ENCODE measurements around the gene CALHM2. TPM values are rescaled to one million over a fixed set of nuclear protein-coding genes. Genes with fewer than 3 reads are reported as not detected.

Gene CALHM2
- polyA plus RNA-seq, 3 donors, result 10.0 to 12.6 (median 11.7) TPM

DNA sequence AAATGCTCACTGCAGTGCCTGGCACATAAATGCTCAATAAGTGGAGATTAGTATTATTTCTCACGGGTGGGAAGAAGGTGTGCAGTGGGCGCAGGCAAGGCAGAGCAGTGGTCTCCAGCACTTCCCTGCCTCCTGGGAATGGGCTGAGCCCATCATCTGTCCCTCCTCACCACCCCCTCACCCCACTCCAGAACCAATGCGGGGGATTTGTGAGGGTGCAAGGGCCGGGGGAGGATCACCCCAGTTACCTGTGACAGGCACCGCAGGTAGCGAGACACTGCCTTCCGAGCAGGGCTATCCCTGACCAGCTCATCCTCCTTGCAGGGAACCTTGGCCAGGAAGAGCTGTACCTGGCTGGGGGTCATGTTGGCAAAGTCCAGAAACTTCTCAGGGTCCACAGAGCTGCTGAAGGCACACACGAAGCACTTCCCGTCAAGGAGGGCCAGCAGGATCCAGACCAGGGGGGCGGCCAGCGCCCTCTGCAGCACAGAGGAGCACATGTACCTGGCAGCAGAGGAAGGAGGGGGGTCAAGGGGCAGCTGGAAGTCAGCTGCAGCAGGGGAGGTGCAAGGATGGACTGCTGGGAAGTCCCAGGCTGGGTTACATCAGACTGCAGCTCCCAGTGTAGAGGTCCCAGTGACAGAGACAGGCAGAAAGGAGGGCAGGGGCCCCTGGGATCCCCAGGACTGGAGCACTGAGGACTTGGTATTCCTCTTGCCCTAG, 24.0 kb upstream of the CALHM2 start:
- no peak for DNase-seq (ENCODE audit: low read depth in 3 of 3, low spot score in 2 of 3)

DNA sequence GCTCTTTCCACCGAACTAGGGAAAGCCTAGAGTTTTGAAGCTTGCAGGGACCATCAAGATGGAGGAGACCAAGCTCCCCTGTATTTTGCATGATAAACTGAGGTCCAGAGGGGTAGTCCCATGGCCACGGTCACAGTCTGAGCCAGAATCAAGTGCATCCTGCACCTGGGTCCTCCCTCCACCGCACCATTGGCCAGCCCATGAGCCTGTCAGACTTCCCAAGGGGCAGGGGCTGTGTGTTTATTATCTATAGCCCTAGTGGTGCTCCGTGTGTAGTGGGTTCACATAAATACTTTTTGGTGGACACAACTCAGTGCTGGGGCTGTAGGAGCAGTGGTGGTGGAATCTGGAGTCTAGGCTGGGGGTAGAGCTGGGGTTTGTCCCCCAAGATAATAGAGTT, 23.3 kb upstream of the CALHM2 start:
- DNase-seq (ENCODE audit: low read depth in 3 of 3, low spot score in 2 of 3), result no peak

DNA sequence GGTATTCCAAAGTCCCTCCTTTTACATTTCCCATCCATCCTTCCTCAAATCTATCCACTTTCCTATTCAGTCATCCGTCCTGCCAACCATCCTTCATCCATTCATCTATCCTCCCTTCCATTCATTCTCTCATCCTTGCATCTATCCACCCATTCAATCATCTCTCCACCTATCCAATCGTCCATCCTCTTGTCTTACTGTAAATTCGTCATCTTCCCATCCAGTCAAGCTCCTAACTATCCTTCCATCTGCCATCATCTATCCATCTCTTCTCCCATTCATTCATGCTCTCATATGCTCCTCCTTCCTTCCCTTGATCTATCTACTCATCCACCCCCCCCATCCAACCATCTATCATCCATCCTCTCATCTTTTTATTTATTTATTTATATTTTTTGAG, 21.9 kb upstream of the CALHM2 start:
- DNase-seq (ENCODE audit: low read depth in 3 of 3, low spot score in 2 of 3), result no peak

DNA sequence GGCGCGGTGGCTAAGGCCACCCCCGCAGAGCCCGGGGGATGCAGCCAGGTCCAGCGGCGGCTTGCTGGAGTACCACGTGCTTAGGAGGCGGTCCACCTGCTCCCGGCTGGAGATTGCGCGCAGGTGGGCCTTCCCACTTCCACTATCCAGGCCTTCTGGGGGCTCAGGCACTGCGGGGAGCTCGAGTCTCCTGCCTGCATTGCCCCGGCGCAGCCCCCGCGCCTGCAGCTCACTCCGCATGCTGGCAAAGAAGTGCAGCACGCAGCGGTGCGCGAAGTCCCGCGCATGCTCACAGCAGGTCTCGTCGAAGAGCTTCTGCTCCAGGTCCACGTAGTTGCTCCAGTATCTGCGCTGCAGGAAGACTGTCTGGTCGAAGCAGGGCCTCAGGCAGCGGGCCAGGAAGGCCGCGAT, 21.1 kb upstream of the CALHM2 start:
- DNase-seq (ENCODE audit: low read depth in 3 of 3, low spot score in 2 of 3), result no peak

DNA sequence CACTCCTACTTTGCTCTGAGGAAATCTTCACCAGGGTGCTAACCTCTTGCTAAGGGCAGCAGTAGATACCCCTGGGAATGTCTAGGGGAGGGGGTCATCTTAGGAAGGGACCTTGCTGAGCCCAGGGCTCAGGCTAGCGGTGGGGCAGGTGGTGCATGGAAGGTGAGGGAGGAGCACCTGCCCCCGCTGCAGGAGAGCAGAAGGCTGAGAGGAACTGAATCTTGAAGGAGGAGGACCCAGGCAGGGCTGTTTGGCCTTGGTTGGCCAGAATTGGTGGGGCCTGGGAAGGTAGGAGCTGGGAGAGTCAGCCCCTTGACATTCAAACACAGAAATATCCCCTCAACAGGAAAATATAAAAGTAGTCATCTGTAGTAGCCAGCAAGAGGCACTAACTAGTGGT, 19.8 kb upstream of the CALHM2 start:
- DNase-seq (ENCODE audit: low read depth in 3 of 3, low spot score in 2 of 3), result no peak

DNA sequence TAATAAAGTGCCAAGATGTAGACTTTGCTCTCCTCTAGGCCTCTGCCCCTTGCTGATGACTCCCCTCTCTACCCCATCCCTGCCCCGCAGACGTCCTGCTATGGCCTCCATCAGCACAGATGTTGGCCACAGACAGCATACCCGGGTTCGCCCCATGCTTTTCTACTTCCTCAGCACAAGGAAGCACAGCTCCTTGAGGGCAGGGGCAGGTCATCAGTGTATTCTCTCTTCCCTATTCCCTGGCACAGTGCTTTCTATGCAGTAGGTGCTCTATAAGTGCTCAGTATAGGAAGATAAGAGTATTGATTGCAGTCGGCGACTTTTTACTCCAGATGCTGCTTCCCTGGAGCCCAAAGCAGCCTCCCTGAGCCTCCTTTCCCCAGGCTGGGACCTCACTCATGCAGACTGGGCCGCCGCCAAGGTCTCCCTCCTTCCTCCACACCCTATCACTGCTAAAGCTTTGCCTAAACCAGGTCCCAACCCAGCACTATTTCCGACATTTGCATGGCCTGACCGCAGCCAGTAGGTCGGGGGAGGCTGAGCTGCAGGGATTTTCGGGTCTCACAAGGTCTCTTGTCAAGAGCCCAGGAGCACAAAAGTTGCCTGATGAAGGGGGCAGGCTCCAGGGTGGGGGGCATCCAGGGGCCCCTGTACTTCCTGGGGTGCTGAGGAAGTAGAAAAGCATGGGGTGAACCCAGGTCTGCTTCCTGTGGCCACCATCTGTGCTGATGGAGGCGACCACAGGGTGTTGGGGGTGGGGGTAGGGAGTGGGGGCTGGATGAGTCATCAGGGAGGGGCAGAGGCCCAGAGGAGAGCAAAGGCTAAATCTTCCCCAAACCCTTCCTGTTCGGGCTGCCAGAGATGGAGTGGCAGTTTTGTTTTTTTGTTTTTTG, 18.8 kb upstream of the CALHM2 start:
- DNase-seq (ENCODE audit: low read depth in 3 of 3, low spot score in 2 of 3), result no peak

DNA sequence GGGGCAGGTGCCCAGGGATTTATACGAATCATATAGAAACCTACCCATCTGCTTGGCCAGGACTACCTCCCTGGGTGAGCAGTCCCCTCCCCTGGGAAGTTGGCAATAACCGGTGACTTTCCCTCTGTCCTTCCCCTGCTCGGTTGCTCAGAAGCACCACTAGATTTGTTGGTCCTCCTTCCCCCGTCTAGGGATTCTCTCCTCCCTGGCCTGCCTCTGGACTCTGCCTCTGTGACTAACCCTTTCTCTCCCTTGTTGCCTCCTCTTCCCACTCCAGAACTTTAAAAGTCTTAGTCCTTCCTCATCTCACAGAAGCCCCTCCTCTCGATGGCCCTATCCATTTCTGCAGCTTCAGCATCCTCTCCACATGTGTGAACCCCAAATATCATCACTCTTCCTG, 17.0 kb upstream of the CALHM2 start:
- DNase-seq (ENCODE audit: low read depth in 3 of 3, low spot score in 2 of 3), result no peak

DNA sequence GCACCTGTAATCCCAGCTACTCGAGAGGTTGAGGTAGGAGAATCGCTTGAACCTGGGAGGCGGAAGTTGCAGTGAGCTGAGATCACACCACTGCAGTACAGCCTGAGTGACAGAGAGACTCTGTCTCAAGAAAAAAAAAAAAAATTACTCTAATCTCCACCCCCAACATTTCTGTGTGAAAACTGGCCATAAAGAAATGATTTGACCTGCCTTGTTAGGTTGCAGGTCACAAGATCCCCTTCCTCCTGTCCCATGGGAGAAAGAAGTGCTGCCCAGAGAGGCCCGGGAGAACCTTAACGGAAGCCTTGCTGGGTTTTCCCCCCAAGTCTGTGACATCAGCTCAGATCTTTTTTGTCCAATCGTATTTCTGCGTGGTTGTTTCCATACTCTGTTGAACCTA, 15.2 kb upstream of the CALHM2 start:
- no peak for DNase-seq (ENCODE audit: low read depth in 3 of 3, low spot score in 2 of 3)

DNA sequence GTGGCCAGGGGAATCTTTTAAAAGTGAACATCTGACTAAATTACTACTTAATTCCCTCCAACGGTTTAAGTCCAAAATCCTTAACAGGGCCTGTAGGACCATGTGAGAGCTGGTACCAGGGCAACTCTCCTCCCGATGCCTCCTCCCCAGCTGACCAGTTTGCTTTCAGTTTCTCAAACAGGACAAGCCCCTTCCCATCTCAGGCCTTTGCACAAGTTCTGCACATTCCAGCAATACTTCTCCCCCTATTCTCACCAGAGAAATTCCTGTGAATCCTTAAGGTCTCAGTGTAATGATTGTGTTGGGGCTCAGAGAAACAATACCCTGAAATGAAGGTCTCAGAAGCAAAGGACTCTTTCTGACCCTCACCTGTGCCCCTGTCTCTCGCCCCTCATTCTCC, 14.6 kb upstream of the CALHM2 start:
- no peak for DNase-seq (ENCODE audit: low read depth in 3 of 3, low spot score in 2 of 3)

DNA sequence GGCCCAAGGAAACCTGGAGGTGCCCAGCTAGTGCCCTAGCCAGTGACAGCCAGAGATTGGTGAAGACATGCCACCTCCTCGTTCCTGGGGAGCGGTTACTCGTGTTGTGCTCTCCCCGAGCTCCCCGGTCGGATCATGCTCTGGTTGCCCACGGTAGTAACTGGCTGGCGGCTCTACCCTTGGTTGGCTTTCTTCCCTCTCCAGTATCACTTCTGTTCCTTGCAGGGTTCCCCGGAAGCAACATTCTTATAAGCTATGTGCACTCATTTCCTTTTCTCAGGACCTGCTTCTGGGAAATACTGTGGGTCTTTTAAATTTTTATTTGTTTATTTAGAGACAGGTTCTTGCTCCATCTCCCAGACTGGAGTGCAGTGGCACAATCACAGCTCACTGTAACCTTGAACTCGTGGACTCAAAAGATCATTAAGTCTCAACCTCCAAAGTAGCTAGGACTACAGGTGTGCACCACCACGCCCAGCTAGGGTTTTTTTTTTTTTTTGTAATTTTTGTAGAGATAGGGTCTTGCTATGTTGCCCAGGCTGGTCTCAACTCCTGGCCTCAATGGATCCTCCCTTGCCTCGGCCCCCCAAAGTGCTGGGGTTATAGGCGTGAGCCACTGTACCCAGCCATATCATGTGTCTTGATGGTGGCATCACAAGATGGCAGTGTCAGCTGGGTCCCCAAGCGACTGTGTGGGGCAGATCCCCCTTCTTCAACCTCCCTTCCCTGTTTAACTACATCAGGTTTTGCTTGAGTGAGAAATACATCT, 13.4 kb upstream of the CALHM2 start:
- DNase-seq (ENCODE audit: low read depth in 3 of 3, low spot score in 2 of 3), result no peak

DNA sequence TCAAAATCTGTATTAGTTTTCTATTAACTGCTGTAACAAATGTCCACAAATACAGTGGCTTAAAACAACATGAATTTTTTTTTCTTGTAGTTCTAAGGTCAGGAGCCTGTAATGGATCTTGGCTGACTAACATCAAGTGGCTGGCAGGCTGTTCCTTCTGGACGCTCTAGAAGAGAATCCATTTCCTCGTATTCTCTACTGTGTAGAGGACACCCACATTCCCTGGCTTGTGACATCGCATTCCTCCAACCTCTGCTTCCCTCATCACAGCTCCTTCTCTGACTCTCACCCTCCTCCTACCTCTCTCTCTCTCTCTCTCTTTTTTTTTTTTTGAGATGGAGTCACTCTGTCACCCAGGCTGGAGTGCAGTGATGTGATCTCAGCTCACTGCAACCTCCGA, 11.3 kb upstream of the CALHM2 start:
- DNase-seq (ENCODE audit: low read depth in 3 of 3, low spot score in 2 of 3), result no peak

DNA sequence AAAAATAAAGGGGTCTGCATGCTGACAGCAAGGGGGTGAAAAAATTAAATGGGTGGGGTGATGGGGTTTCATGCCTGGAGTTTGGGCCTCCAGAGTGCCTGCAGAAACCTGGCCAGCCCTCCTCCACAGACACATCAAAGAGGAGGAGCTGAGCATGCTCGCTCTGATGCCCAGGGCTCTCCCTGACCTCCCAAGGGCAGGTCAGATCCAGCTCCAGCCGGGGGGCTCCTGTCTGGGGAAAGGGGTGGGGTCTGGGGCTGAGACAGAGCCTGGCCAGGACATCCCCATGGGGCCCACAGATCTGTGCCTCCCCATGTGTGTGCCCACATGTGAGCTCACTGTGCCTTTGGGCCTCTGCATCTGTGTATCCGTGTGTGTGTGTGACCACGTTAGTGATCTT, 7.4 kb upstream of the CALHM2 start:
- no peak for DNase-seq (ENCODE audit: low read depth in 3 of 3, low spot score in 2 of 3)

DNA sequence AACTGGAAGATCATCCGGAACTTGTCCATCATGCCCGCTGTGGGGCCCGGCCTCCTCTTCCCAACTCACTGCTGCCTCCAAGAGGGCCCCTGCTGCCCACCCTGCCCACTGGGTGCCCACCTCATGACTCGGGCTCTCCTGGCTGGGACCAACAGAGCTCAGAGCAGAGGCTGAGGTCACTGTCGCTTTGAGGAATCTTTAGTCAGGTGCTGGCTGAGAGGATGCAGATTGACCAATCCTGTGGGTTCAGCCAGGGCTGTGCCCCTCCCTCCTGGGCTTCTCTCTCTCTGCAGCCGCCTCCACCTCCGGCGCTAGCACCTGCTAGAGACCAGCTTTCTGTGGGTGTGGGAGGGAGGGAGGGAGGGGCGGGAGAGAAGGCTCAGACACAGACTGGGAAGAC, 6.5 kb upstream of the CALHM2 start, which contains the start of gene CALHM1:
CALHM1 (minus strand) TSS at position 181 of the 400 bp plus-strand sequence; CDS start at position 32, 149 bp downstream.
- DNase-seq (ENCODE audit: low read depth in 3 of 3, low spot score in 2 of 3), result no peak

DNA sequence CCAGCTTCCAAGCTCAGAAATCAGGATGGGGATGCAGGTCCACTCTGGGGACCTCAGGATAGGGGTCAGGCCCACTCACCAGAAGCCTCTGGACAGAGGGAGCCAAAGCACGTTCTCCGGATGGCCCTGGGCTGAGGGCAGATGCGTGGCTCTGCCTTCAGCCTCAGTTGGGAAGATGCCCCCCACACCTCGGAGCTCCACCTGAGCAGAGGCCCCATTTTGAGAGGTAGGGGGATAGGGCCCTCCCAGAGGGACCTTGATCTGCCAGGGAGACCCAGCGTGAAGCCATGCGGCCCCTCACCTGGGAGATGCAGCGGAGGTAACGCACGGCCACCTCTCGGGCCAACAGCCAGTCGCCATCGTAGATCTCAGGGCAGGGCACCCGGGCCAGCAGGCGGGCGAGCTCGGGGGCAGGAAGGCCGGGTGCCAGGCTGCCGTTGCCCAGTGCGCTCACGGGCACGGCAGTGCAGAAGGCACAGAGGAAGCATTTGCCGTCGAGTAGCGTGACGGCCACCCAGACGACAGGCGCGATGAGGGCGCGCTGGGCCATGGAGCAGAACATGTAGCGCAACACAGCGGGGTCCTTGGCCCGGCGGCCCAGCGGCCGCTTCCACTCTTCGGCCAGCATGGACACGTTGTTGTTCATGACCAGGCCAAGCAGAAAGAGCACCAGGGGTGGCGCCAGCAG, 5.9 kb upstream of the CALHM2 start:
- no peak for DNase-seq (ENCODE audit: low read depth in 3 of 3, low spot score in 2 of 3)

DNA sequence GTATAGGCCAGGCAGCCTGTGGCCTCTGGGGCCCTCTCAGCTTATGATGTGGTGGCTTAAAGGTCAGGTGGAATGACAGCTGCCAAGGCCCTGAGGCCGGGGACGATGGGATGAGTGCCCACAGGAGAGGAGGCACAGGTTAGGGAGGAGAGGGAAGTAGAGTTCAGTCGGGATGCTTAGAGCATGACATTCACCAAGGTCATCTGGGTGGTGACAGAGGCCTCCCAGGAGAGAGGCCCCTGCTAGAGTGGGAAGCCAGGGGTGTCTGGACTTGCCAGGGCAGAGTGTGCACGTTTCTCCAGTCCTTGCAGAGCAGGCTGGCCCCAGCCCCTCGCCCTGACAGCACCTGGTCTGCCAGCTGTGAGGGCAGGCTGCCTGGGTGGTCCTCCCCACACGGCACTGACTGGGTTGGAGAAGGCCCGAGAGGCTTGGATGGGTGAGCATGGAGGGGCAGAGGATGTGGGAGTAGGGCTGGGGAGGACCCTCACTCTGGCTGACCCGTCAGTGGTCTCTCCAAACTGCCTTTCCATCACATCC, 5.1 kb upstream of the CALHM2 start:
- DNase-seq (ENCODE audit: low read depth in 3 of 3, low spot score in 2 of 3), result no peak

DNA sequence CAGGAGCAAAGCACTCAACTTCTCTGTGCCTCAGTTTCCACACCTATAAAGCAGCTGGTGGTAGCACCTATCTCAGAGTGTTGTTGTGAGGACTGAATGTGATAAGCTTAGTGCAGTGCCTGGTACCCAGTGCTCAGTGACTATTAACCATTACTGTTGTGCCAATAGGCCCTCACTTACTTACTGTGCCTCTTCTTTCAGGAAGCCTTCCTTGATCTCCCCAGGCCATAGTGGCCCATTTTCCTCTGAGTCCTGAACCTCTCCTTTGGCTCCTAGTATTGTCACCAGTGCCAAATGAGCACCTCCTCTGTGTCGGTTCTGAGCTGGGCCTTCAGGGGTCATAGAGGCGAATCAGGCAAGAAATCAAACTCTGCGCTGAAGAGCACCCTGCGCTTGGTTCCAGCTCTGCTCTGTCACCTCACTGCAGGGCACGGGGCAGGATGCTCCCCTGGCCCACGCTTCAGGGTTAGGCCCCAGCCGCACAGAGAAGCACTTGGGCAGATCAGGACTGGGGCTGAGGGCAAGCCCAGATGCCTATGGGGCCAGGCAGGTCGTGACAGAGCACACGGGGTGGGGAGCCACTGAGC, 4.0 kb upstream of the CALHM2 start:
- DNase-seq (ENCODE audit: low read depth in 3 of 3, low spot score in 2 of 3), result no peak

DNA sequence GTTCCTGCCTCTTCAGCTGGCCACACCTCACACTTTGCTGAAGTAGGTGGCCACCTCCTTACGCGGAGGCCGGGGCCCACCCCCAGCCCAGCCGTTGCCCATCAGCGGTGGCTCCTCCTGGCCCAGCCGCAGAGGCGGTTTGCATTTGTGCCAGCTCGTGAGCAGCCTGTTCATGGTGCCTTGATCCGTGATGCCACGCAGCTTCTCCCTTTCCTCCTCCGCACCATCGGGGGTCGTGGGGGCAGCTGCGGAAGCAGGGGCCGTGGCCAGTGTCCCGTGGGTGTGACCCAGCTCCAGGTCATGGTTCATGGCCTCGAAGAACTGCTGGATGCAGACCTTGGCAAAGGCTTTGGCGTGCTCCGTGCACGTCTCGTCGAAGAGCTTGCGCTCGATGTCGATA, 3.1 kb upstream of the CALHM2 start:
- no peak for DNase-seq (ENCODE audit: low read depth in 3 of 3, low spot score in 2 of 3)

DNA sequence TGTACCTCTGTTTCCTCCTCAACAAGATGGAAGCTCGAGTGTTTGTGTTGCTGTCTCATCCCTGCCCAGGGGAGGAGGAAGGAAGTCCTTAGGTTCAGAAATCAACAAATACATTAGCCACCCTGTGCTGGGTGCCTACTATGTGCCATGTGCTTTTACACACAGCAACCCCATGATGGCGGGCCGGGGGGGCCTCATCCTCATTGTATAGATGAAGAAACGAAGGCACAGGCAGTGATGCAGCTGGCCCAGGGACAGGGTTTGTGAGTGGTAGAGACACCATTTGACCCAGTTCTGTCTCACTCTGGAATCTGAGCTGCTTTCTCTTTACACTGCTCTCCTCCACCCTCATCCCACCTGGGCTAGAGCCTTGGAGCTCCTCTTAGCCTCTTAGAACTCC, 1.9 kb upstream of the CALHM2 start:
- DNase-seq (ENCODE audit: low read depth in 3 of 3, low spot score in 2 of 3), result no peak

DNA sequence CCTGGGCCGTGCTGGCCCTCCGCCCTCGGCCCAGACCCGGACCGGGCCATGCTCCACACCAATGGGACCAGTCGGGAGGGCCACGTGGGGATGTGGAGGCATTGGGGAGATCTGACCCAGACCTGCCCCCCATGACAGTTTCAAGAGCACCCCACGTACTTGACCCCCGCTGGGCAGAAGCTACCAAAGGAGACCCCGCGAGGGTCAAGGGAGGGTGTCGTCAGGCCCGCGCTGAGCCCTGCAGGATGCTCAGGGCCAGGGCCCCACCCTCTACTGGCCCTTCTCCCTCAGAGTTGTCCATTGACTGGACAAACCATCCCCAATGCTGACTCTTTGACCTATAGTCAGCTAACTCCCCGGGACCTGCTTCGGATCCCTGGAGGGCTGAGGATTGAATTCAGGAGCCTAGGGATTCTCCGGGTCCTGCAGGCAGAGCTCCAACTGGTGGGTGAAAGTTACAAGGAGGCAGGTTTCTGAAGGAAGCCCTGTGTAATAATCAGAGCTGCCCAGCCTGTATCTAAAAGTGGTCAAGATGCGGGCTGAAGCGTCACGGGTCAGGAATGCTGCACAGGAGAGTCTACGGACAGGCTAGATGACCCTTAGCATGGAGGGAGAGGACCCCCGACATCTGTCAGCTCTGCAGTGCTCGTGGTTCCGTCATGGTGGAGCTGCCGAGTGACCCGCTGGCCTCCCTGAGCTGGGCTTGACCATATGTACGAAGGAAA, 498 bp upstream of the CALHM2 start:
- DNase-seq (ENCODE audit: low read depth in 3 of 3, low spot score in 2 of 3), result no peak
